Chondrocyte (in vitro differentiated cells): ENCODE results near the gene EIF5. TPM values are rescaled to one million over a fixed set of nuclear protein-coding genes. Genes with fewer than 3 reads are reported as not detected.

Source experiments
- DNase-seq: peaks from one replicate; pipeline ENCODE4 v3.0.0; 2021; ENCODE audit warnings: mixed read lengths, low spot score
- H3K27ac Mint-ChIP-seq: one replicate; pipeline ENCODE4 v1.8.0; 2021; ENCODE audit warnings: mild to moderate bottlenecking, moderate library complexity, mixed read lengths; ENCODE audit not compliant: unreplicated experiment
- H3K27me3 Mint-ChIP-seq: 2 replicates; pipeline ENCODE4 v1.8.0; 2021; ENCODE audit warnings: low read depth, mixed read lengths
- H3K36me3 Mint-ChIP-seq: 2 replicates; pipeline ENCODE4 v1.8.0; 2021; ENCODE audit warnings: low read depth, mixed read lengths
- H3K4me1 Mint-ChIP-seq: 2 replicates; pipeline ENCODE4 v1.8.0; 2021; ENCODE audit warnings: low read depth, mild to moderate bottlenecking, mixed read lengths
- H3K4me3 Mint-ChIP-seq: one replicate; pipeline ENCODE4 v1.8.0; 2021; ENCODE audit warnings: mild to moderate bottlenecking, moderate library complexity, mixed read lengths; ENCODE audit not compliant: unreplicated experiment
- H3K9me3 Mint-ChIP-seq: 2 replicates; pipeline ENCODE4 v1.8.0; 2021; ENCODE audit warnings: low read depth, mixed read lengths
- total RNA-seq: library from RNA; stranded (reverse); gene quantifications from 3 replicates; pipeline ENCODE4 v1.2.1, GENCODE V29; 2021
- TF ChIP-seq, protein P1 (sequence below): fragments of 200-600 bp; sonication (generic); IDR thresholded peaks from 2 replicates; pipeline ENCODE4 v1.5.0; 2021; ENCODE audit warnings: antibody characterized with exemption, mild to moderate bottlenecking, moderate library complexity

EIF5 gene
- total RNA-seq, 1 donor from 2014 or later, result 212 TPM

DNA sequence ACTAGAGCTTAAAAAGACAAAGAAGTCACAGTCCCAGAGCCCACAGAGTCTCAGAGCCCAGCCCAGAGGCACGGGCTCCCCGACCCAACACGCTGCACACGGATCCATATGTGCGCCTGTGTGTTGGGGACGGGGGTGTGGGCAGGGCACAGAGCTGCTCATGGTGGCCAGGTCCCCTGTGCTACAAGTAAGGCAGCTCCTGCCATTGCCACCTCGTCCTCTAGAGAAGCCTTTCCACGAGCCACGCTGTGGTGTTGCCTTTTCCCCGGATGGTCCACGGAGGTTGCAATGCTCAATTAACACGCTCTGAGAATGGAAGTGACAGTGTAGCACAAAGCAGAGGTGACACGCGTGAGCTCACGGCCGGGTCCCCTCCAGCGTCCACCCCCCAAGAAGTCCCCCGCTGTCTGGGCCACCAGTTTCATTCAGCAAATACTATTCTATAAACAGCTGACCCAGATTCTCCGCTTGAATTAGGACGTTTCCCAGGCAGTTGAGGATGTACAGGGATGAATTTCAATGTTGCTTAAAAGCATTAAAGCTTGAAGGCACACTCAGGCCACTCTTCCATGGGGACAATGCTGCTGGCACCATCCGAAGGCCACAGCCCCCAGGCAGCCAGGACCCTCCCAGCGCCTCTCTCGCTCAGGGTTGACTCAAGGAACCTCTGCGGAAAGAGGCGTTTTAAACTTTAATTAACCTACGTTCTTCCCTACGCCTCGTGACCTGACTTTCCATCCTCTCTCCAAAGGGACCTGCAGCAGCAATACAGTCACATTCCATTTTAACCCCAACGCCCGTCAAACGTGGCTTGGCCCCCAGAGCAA is 22.7 kb upstream of the EIF5 start:
- H3K27me3 Mint-ChIP-seq, result no peaks in the 10 kb centered on the region
- peak; percentile 73 for DNase-seq
- H3K36me3 Mint-ChIP-seq, result no peaks in the 10 kb centered on the region
- H3K9me3 Mint-ChIP-seq, result no peaks in the 10 kb centered on the region
- no peak overlapping the region for H3K4me3 Mint-ChIP-seq
- no peak overlapping the region for H3K27ac Mint-ChIP-seq
- TF ChIP-seq, protein P1, sequence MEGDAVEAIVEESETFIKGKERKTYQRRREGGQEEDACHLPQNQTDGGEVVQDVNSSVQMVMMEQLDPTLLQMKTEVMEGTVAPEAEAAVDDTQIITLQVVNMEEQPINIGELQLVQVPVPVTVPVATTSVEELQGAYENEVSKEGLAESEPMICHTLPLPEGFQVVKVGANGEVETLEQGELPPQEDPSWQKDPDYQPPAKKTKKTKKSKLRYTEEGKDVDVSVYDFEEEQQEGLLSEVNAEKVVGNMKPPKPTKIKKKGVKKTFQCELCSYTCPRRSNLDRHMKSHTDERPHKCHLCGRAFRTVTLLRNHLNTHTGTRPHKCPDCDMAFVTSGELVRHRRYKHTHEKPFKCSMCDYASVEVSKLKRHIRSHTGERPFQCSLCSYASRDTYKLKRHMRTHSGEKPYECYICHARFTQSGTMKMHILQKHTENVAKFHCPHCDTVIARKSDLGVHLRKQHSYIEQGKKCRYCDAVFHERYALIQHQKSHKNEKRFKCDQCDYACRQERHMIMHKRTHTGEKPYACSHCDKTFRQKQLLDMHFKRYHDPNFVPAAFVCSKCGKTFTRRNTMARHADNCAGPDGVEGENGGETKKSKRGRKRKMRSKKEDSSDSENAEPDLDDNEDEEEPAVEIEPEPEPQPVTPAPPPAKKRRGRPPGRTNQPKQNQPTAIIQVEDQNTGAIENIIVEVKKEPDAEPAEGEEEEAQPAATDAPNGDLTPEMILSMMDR, result no peak
- peaks cover 4% of the 10 kb centered on the region for H3K4me1 Mint-ChIP-seq

DNA sequence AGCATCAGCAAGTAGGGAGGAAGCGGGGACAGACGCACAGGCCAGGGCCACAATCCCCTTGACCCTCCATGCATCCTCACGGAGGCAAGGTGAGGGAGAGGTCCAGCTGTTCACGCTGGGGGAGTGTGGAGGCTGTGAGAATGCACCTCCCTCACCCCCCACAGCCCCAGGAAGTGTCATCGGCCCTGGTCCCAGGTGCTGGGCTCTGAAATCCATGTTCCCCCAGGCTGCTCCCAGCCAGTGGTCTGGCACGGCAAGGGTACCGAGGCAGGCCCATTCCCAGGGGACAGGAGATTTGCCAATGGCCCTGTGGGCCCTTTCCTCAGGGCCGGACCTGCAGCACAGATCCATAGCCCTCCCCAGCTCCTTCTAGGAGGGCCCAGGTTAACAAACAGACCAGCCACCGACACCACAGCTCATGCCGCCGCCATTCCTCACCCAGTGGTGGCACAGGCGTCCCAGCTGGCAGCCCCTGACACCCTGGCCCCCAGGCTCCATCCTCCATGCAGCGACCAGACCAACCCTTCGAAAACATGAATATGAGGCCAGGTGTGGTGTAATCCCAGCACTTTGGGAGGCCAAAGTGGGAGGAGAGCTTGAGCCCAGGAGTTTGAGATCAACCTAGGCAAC is 21.9 kb upstream of the EIF5 start:
- Mint-ChIP-seq H3K27me3 (no peaks in the 10 kb centered on the region), H3K4me3 (no peak overlapping the region), H3K36me3 (no peaks in the 10 kb centered on the region), H3K27ac (no peak overlapping the region), H3K9me3 (no peaks in the 10 kb centered on the region), H3K4me1 (peaks cover 4% of the 10 kb centered on the region)
- TF ChIP-seq, protein P1, result no peak
- peak; percentile 63 for DNase-seq

DNA sequence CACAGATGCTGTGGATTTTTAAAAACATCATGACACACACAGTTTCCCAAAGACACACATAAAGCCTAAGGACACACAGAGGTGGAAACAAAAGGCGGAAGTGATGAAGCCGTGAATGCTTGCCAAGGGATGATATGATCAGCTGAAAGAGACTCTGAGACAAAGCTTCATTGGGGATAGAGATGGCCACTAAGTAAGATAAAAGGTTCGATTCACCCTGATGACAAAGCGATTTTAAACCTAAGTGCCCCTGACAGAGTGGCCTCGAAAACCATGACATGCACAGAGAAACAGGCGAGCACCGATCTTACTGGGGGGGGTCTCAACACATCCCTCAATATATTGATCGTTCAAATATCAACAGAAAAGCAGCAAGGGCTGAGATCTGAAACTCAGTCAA is 20.3 kb upstream of the EIF5 start:
- Mint-ChIP-seq H3K9me3 (no peaks in the 10 kb centered on the region), H3K27me3 (no peaks in the 10 kb centered on the region), H3K27ac (no peak overlapping the region), H3K4me3 (no peak overlapping the region), H3K4me1 (peaks cover 4% of the 10 kb centered on the region), H3K36me3 (no peaks in the 10 kb centered on the region)
- TF ChIP-seq, protein P1, result no peak
- DNase-seq, result no peak

DNA sequence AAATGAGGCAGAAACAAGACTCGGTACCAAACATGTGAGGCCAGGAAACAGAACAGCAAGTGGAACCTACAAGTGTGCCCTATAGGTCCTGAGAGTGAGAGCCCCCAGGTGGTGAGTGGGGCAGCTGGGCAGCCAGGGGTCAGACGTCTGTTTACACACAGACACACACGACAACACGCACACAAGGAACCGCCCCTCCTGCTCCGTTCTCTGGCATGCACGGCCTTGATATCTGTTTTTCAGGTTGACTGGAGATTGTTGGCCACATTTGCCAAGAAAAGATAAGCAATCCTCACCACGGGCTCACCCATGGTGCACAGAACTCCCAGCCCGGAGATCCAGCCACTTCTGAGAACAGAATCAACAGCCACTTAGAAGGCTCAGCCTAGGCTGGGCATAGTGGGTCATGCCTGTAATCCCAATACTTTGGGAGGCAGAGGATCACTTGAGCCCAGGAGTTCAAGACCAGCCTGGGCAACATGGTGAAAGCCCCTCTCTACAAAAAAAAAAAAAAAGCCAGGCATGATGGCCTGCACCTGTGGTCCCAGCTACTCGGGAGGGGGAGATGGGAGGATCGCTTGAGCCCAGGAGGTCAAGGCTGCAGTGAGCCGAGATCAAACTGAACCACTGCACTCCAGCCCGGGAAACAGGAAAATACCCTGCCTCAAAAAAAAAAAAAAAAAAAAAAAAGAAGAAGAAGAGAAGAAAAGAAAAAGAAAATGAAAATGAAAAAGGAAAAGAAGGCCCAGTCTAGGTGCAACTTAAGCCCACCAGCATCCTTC is 19.4 kb upstream of the EIF5 start:
- no peaks in the 10 kb centered on the region for H3K9me3 Mint-ChIP-seq
- TF ChIP-seq, protein P1, result no peak
- H3K27me3 Mint-ChIP-seq, result peaks cover 1% of the 10 kb centered on the region
- H3K4me1 Mint-ChIP-seq, result peaks cover 4% of the 10 kb centered on the region
- H3K27ac Mint-ChIP-seq, result no peak overlapping the region
- H3K36me3 Mint-ChIP-seq, result no peaks in the 10 kb centered on the region
- DNase-seq, result no peak
- H3K4me3 Mint-ChIP-seq, result no peak overlapping the region

DNA sequence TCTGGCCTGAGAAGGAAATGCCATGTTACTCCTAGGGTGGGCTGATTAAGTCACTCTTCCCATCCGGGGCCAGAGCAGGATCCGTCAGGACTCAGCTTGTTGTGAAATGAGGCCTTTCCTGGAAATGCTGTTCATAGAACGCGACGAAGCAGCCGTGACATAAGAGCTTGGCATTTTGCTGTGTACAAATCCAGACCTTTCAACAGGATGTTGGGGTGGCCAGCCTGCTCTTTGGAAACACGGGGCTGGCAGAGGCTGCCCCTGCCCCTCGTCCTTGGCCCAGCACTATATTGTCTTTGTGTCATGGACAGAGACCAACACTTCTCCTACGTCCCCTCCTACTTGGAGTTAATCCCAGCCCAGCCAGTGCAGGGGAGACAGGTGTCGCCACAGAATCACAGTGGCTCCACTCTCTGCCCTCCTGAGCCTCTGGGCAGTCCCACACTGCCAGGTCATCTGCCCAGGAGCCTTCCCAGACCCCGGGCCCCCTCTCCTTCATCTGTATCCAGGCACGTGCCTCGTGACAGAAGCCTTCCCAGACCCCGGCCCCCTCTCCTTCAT is 18.6 kb upstream of the EIF5 start:
- TF ChIP-seq, protein P1, result no peak
- Mint-ChIP-seq H3K9me3 (no peaks in the 10 kb centered on the region), H3K4me1 (peaks cover 4% of the 10 kb centered on the region), H3K27ac (no peak overlapping the region), H3K36me3 (no peaks in the 10 kb centered on the region), H3K4me3 (no peak overlapping the region), H3K27me3 (peaks cover 1% of the 10 kb centered on the region)
- DNase-seq, result no peak
